SK-N-SH (cell line): ENCODE results near the gene OPN3. TPM values are rescaled to one million over a fixed set of nuclear protein-coding genes. Genes with fewer than 3 reads are reported as not detected.

Source experiments
- CTCF ChIA-PET: fragments of 300-600, 350-600 bp; formaldehyde crosslinking; extraction: SDS; loops from one replicate; lab custom pipeline; 2021; lab: Yijun Ruan, JAX
- POLR2A ChIA-PET: fragments of 350-600 bp; sonication (Branson Sonifier 250); formaldehyde crosslinking; extraction: SDS; loops from one replicate; lab custom pipeline; 2020; ENCODE audit warnings: antibody characterized with exemption, inconsistent platforms; lab: Yijun Ruan, JAX
- DNase-seq: peaks from one replicate; pipeline ENCODE4 v3.0.0; 2012
- H2AFZ ChIP-seq: fragments of 200-600 bp; sonication (generic); 2 replicates; pipeline ENCODE4 v1.8.1; 2016; ENCODE audit warnings: antibody characterized with exemption, mild to moderate bottlenecking, low read depth
- H3F3A ChIP-seq: fragments of 200-600 bp; sonication (generic); replicated peaks from 2 replicates; pipeline ENCODE3; 2016; ENCODE audit warnings: antibody characterized with exemption, mild to moderate bottlenecking; ENCODE audit not compliant: insufficient read depth
- H3K27ac ChIP-seq, 2 experiments: fragments of 200-500 bp in 1 of 2; fragments of 200-600 bp in 1 of 2; sonication (Bioruptor generic) in 1 of 2; sonication (generic), shearing (Covaris generic) in 1 of 2; 2 replicates each; pipeline versions ENCODE4 v1.5.1 to v1.6.1; 2014 to 2016; ENCODE audit warnings: low read depth in 2 of 2, inconsistent platforms in 1 of 2, low read length in 1 of 2, mild to moderate bottlenecking in 1 of 2, mixed read lengths in 1 of 2
- H3K27me3 ChIP-seq: fragments of 200-600 bp; sonication (generic), shearing (Covaris generic); 2 replicates; pipeline ENCODE4 v1.6.1; 2016; ENCODE audit warnings: mixed run types; ENCODE audit not compliant: insufficient read depth
- H3K36me3 ChIP-seq, 2 experiments: fragments of 200-500 bp in 1 of 2; fragments of 200-600 bp in 1 of 2; sonication (Bioruptor generic) in 1 of 2; sonication (generic) in 1 of 2; replicated peaks in 1 of 2; 2 replicates each; pipeline versions ENCODE3 to v1.5.1; 2014 to 2016; ENCODE audit warnings: low read length in 1 of 2, mild to moderate bottlenecking in 1 of 2; ENCODE audit not compliant: insufficient read depth in 2 of 2, control insufficient read depth in 1 of 2
- H3K4me1 ChIP-seq, 2 experiments: fragments of 200-500 bp in 1 of 2; fragments of 200-600 bp in 1 of 2; sonication (Bioruptor generic) in 1 of 2; sonication (generic), shearing (Covaris generic) in 1 of 2; 2 replicates each; pipeline versions ENCODE4 v1.5.1 to v1.6.1; 2014 to 2016; ENCODE audit warnings: low read depth in 1 of 2, low read length in 1 of 2, mixed run types in 1 of 2; ENCODE audit not compliant: insufficient read depth in 2 of 2, control insufficient read depth in 1 of 2
- H3K4me2 ChIP-seq: fragments of 200-600 bp; sonication (generic), shearing (Covaris generic); 2 replicates; pipeline ENCODE4 v1.6.1; 2017; ENCODE audit warnings: mixed run types
- H3K4me3 ChIP-seq, 2 experiments: fragments of 200-500 bp in 1 of 2; fragments of 200-600 bp in 1 of 2; sonication (Bioruptor generic) in 1 of 2; sonication (generic), shearing (Covaris generic) in 1 of 2; 2 replicates each; pipeline versions ENCODE4 v1.5.1 to v1.8.1; 2014 to 2016; ENCODE audit warnings: low read depth in 2 of 2, inconsistent platforms in 1 of 2, low read length in 1 of 2, mild to moderate bottlenecking in 1 of 2, mixed read lengths in 1 of 2, moderate library complexity in 1 of 2
- H3K79me2 ChIP-seq: fragments of 200-600 bp; sonication (generic); 2 replicates; pipeline ENCODE4 v1.8.1; 2017; ENCODE audit warnings: mild to moderate bottlenecking; ENCODE audit not compliant: insufficient read depth
- H3K9ac ChIP-seq: fragments of 200-600 bp; sonication (generic); 2 replicates; pipeline ENCODE4 v1.6.1; 2017; ENCODE audit warnings: mixed run types
- H3K9me2 ChIP-seq: fragments of 200-600 bp; sonication (generic); 2 replicates; pipeline ENCODE4 v1.6.1; 2017; ENCODE audit warnings: mixed run types
- H3K9me3 ChIP-seq: fragments of 200-600 bp; sonication (generic); 2 replicates; pipeline ENCODE4 v1.6.1; 2017; ENCODE audit warnings: mixed run types, mild to moderate bottlenecking, moderate library complexity
- H4K20me1 ChIP-seq: fragments of 200-600 bp; sonication (generic); 2 replicates; pipeline ENCODE4 v1.6.1; 2017; ENCODE audit warnings: mild to moderate bottlenecking, mixed run types; ENCODE audit not compliant: insufficient read depth
- EP300 ChIP-seq, 2 experiments: IDR thresholded peaks; 2 replicates each; pipeline versions ENCODE4 v1.4.0 to v1.6.1; 2012; ENCODE audit warnings: borderline replicate concordance in 1 of 2, low read depth in 1 of 2, low read length in 1 of 2
- FOSL2 ChIP-seq: IDR thresholded peaks from 2 replicates; pipeline ENCODE4 v1.4.0; 2012; ENCODE audit warnings: low read depth, mild to moderate bottlenecking, moderate library complexity, borderline replicate concordance
- FOXM1 ChIP-seq: IDR thresholded peaks from 2 replicates; pipeline ENCODE4 v1.4.0; 2012; ENCODE audit warnings: low read depth, mild to moderate bottlenecking
- GABPA ChIP-seq: IDR thresholded peaks from 2 replicates; pipeline ENCODE4 v1.4.0; 2012; ENCODE audit warnings: low read depth, mild to moderate bottlenecking
- NFIC ChIP-seq: IDR thresholded peaks from 2 replicates; pipeline ENCODE4 v1.4.0; 2012; ENCODE audit warnings: borderline replicate concordance
- RCOR1 ChIP-seq: fragments of 150-350 bp; IDR thresholded peaks from 2 replicates; pipeline ENCODE4 v1.6.1; 2017; ENCODE audit warnings: antibody characterized with exemption, low read length
- RFX5 ChIP-seq: IDR thresholded peaks from 2 replicates; pipeline ENCODE4 v1.6.1; 2012; ENCODE audit warnings: mild to moderate bottlenecking, improper control_type of control experiment, low read length
- TAF1 ChIP-seq: IDR thresholded peaks from 2 replicates; pipeline ENCODE4 v1.6.1; 2012; ENCODE audit warnings: low read depth, mild to moderate bottlenecking, low read length, moderate library complexity, borderline replicate concordance
- TCF12 ChIP-seq: IDR thresholded peaks from 2 replicates; pipeline ENCODE4 v1.4.0; 2012
- TEAD4 ChIP-seq: IDR thresholded peaks from 2 replicates; pipeline ENCODE4 v1.4.0; 2012; ENCODE audit warnings: mild to moderate bottlenecking, borderline replicate concordance; ENCODE audit not compliant: insufficient read depth
- WGBS: methylation state at CpG from one replicate; pipeline ENCODE4 v1.1.6; 2017; ENCODE audit warnings: low lambda C conversion rate; 5-methylcytosine and 5-hydroxymethylcytosine counted together
- polyA plus RNA-seq, 3 experiments: library from polyadenylated mRNA; depleted of rRNA; stranded (reverse); fragments of >200 nt; gene quantifications; 2 replicates each; pipeline ENCODE4 v1.2.3, GENCODE V29; 2012
- TF ChIP-seq, protein P1 (sequence below): IDR thresholded peaks from 2 replicates; pipeline ENCODE4 v1.6.1; 2012; ENCODE audit warnings: mild to moderate bottlenecking, low read depth, low read length, moderate library complexity

Gene OPN3
- polyA plus RNA-seq, 1 of the 3 experiments (the other 2 are of a cell fraction), result 7.8 TPM

- DNase-seq, result no peak
- H3K27me3 ChIP-seq, result no peaks in the 10 kb centered on the region
- CTCF ChIA-PET, result interaction anchor here (0.9 to 2.1 kb wide), 5 partner anchors 9 to 355 kb away, joined by 3 to 23 read pairs (median 3); partner anchors contain the start of genes CHML and OPN3
- H3K4me1 ChIP-seq, result no peaks in the 10 kb centered on the region; a peak in 1 of 4 replicates
- TF ChIP-seq EP300 (IDR thresholded peaks at IDR 0.05; ENCODE audit: borderline replicate concordance in 1 of 2, low read depth in 1 of 2, low read length in 1 of 2), result no peak
- TF ChIP-seq FOXM1, result no peak
- peaks cover 22 to 28% of the 10 kb centered on the region in 2 experiments for H3K36me3 ChIP-seq
- H4K20me1 ChIP-seq, result no peaks in the 10 kb centered on the region
- no peaks in the 10 kb centered on the region for H3K79me2 ChIP-seq
- H3K9ac ChIP-seq, result no peak overlapping the region
- POLR2A ChIA-PET, result no interaction called here
- no peak overlapping the region for H3K27ac ChIP-seq
- H3K9me3 ChIP-seq, result no peaks in the 10 kb centered on the region
- H3K9me2 ChIP-seq, result no peaks in the 10 kb centered on the region; the same call in 1 of the 2 replicates
- no peak overlapping the region for H2AFZ ChIP-seq
- no peak overlapping the region for H3K4me2 ChIP-seq
- H3F3A ChIP-seq, result peaks cover 12% of the 10 kb centered on the region
- 84% methylated on average over 1 of the region's 1 CpG for WGBS
- H3K4me3 ChIP-seq, result no peak overlapping the region
Measured at GRCh38 chr1:241630476-241630875, 9.7 kb downstream of the OPN3 start.

DNA sequence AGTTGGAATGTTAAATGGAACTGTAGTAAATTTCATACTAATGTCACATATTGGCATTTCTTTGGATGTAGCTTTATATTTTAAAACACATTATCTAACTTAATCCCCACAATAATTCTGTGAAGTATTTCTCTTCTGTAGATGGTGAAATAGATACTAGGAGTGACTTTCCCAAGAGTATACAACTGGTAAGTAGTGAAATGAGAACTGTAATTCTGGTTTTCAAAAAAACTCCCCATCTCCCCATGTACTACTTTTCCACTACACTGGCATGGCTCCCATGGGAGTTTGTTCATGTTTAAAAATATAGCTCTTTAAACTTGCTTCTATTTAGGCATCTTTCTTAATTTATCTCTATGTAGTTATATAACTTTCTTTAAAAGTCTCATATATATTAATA is 10.2 kb downstream of the OPN3 start:
- Histone ChIP-seq H3K36me3 (peaks cover 17 to 24% of the 10 kb centered on the region in 2 experiments), H3K4me2 (no peak overlapping the region), H2AFZ (no peak overlapping the region), H3K9me3 (no peaks in the 10 kb centered on the region), H3K4me1 (no peaks in the 10 kb centered on the region; a peak in 1 of 4 replicates), H3K9me2 (no peaks in the 10 kb centered on the region; the same call in 1 of the 2 replicates), H4K20me1 (no peaks in the 10 kb centered on the region), H3K27ac (no peak overlapping the region), H3F3A (peaks cover 12% of the 10 kb centered on the region), H3K9ac (no peak overlapping the region), H3K79me2 (no peaks in the 10 kb centered on the region), H3K4me3 (no peak overlapping the region), H3K27me3 (no peaks in the 10 kb centered on the region)
- no peak for TF ChIP-seq TEAD4
- no peak for TF ChIP-seq TAF1
- no peak for TF ChIP-seq RFX5
- no peak for TF ChIP-seq RCOR1
- TF ChIP-seq NFIC, result no peak
- no peak for TF ChIP-seq TCF12
- TF ChIP-seq FOSL2, result no peak
- TF ChIP-seq, protein P1, sequence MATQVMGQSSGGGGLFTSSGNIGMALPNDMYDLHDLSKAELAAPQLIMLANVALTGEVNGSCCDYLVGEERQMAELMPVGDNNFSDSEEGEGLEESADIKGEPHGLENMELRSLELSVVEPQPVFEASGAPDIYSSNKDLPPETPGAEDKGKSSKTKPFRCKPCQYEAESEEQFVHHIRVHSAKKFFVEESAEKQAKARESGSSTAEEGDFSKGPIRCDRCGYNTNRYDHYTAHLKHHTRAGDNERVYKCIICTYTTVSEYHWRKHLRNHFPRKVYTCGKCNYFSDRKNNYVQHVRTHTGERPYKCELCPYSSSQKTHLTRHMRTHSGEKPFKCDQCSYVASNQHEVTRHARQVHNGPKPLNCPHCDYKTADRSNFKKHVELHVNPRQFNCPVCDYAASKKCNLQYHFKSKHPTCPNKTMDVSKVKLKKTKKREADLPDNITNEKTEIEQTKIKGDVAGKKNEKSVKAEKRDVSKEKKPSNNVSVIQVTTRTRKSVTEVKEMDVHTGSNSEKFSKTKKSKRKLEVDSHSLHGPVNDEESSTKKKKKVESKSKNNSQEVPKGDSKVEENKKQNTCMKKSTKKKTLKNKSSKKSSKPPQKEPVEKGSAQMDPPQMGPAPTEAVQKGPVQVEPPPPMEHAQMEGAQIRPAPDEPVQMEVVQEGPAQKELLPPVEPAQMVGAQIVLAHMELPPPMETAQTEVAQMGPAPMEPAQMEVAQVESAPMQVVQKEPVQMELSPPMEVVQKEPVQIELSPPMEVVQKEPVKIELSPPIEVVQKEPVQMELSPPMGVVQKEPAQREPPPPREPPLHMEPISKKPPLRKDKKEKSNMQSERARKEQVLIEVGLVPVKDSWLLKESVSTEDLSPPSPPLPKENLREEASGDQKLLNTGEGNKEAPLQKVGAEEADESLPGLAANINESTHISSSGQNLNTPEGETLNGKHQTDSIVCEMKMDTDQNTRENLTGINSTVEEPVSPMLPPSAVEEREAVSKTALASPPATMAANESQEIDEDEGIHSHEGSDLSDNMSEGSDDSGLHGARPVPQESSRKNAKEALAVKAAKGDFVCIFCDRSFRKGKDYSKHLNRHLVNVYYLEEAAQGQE, result no peak
- no peak for TF ChIP-seq GABPA
- CTCF ChIA-PET, result interaction anchor here (0.9 to 2.1 kb wide), 6 partner anchors 9 to 355 kb away, joined by 3 to 23 read pairs (median 3); partner anchors contain the start of genes CHML and OPN3
- POLR2A ChIA-PET, result no interaction called here
- no peak for DNase-seq
